Loucy (cell line): ENCODE data around the gene PRDM4.
"Not testable (repeated sequence)": the region's sequence is repeated elsewhere in the genome, so short reads cannot be mapped to it uniquely, and the experiment has no call there.

Experiments used
- H2AFZ ChIP-seq: fragments of 200-600 bp; sonication (generic); 2 replicates; pipeline ENCODE4 v1.6.0; 2016; ENCODE audit warnings: antibody characterized with exemption, mild to moderate bottlenecking, low read length, moderate library complexity
- H3F3A ChIP-seq: fragments of 200-600 bp; 2 replicates; pipeline ENCODE4 v1.6.0; 2016; ENCODE audit warnings: antibody characterized with exemption, low read depth, mild to moderate bottlenecking
- H3K27me3 ChIP-seq: fragments of 200-600 bp; sonication (generic); 2 replicates; pipeline ENCODE4 v1.6.1; 2014; ENCODE audit warnings: low read length, mild to moderate bottlenecking; ENCODE audit not compliant: insufficient read depth, poor library complexity, severe bottlenecking
- H3K36me3 ChIP-seq: fragments of 200-600 bp; sonication (generic); 2 replicates; pipeline ENCODE4 v1.6.1; 2016; ENCODE audit warnings: low read length; ENCODE audit not compliant: insufficient read depth
- H3K4me1 ChIP-seq: fragments of 200-600 bp; sonication (generic); 2 replicates; pipeline ENCODE4 v1.5.1; 2014; ENCODE audit warnings: low read length, mild to moderate bottlenecking; ENCODE audit not compliant: insufficient read depth, poor library complexity, severe bottlenecking
- H3K4me2 ChIP-seq: fragments of 200-600 bp; sonication (generic); 2 replicates; pipeline ENCODE4 v1.6.0; 2014; ENCODE audit warnings: antibody characterized with exemption, low read length, low read depth, mild to moderate bottlenecking; ENCODE audit not compliant: poor library complexity, severe bottlenecking
- H3K4me3 ChIP-seq: fragments of 200-600 bp; sonication (generic); 2 replicates; pipeline ENCODE4 v1.5.1; 2014; ENCODE audit warnings: low read length, mild to moderate bottlenecking, mixed read lengths; ENCODE audit not compliant: poor library complexity, severe bottlenecking
- H3K79me2 ChIP-seq: fragments of 200-600 bp; sonication (generic); 2 replicates; pipeline ENCODE4 v1.6.1; 2014; ENCODE audit warnings: low read length; ENCODE audit not compliant: insufficient read depth
- H3K9ac ChIP-seq: fragments of 200-600 bp; sonication (generic); 2 replicates; pipeline ENCODE4 v1.6.0; 2014; ENCODE audit warnings: mild to moderate bottlenecking, low read depth, low read length, moderate library complexity; ENCODE audit not compliant: poor library complexity, severe bottlenecking
- H3K9me2 ChIP-seq: fragments of 200-600 bp; sonication (generic); replicated peaks from 2 replicates; pipeline ENCODE4 v1.6.1; 2016; ENCODE audit warnings: low read depth, low read length, mixed read lengths
- H3K9me3 ChIP-seq: fragments of 200-600 bp; sonication (generic); 2 replicates; pipeline ENCODE4 v1.6.1; 2014; ENCODE audit warnings: mild to moderate bottlenecking, antibody characterized with exemption, low read length, low read depth; ENCODE audit not compliant: insufficient read depth
- H4K20me1 ChIP-seq: fragments of 200-600 bp; sonication (generic); 2 replicates; pipeline ENCODE4 v1.6.0; 2014; ENCODE audit warnings: antibody characterized with exemption, low read length, mild to moderate bottlenecking; ENCODE audit not compliant: insufficient read depth, poor library complexity, severe bottlenecking
- CTCF ChIP-seq: fragments of 200-600 bp; sonication (generic); conservative IDR thresholded peaks from 2 replicates; pipeline ENCODE4 v1.5.1; 2014; ENCODE audit warnings: mild to moderate bottlenecking, antibody characterized with exemption, low read length
- EZH2phosphoT487 ChIP-seq: fragments of 200-600 bp; IDR thresholded peaks from 2 replicates; pipeline ENCODE4 v1.6.1; 2018; ENCODE audit warnings: antibody characterized with exemption, mild to moderate bottlenecking, moderate library complexity, borderline replicate concordance

PRDM4 gene

GRCh38 chr12:107718606-107719005, 42.3 kb downstream of the PRDM4 start:
- no peak overlapping the region for H3K4me3 ChIP-seq
- no peaks in the 10 kb centered on the region for H4K20me1 ChIP-seq
- no peak overlapping the region for H3K9ac ChIP-seq
- H3K9me2 ChIP-seq, result no peaks in the 10 kb centered on the region
- no peak overlapping the region for H2AFZ ChIP-seq
- TF ChIP-seq CTCF, result no peak
- H3F3A ChIP-seq, result no peaks in the 10 kb centered on the region
- H3K4me1 ChIP-seq, result no peaks in the 10 kb centered on the region
- H3K4me2 ChIP-seq, result no peak overlapping the region
- H3K36me3 ChIP-seq, result peaks cover 22% of the 10 kb centered on the region; the same call in 1 of the 2 replicates
- H3K27me3 ChIP-seq, result no peaks in the 10 kb centered on the region
- no peaks in the 10 kb centered on the region for H3K9me3 ChIP-seq
- no peaks in the 10 kb centered on the region for H3K79me2 ChIP-seq

GRCh38 chr12:107715780-107716179, 45.2 kb downstream of the PRDM4 start:
- no peaks in the 10 kb centered on the region for H3K4me1 ChIP-seq
- no peak overlapping the region for H2AFZ ChIP-seq
- no peaks in the 10 kb centered on the region for H4K20me1 ChIP-seq
- H3K9me2 ChIP-seq, result no peaks in the 10 kb centered on the region
- no peaks in the 10 kb centered on the region for H3K9me3 ChIP-seq
- no peaks in the 10 kb centered on the region for H3K79me2 ChIP-seq
- H3K9ac ChIP-seq, result no peak overlapping the region
- no peak overlapping the region for H3K4me2 ChIP-seq
- H3K4me3 ChIP-seq, result no peak overlapping the region
- no peaks in the 10 kb centered on the region for H3K27me3 ChIP-seq
- no peak for TF ChIP-seq EZH2phosphoT487
- H3K36me3 ChIP-seq, result peaks cover 44% of the 10 kb centered on the region; the same call in 1 of the 2 replicates
- H3F3A ChIP-seq, result no peaks in the 10 kb centered on the region

- not testable (repeated sequence) for H2AFZ ChIP-seq, H3K4me3 ChIP-seq, H4K20me1 ChIP-seq, H3K4me2 ChIP-seq, H3K27me3 ChIP-seq, H3F3A ChIP-seq, H3K79me2 ChIP-seq, H3K4me1 ChIP-seq, H3K9me2 ChIP-seq, H3K9me3 ChIP-seq, H3K9ac ChIP-seq
- peaks cover 71% of the 10 kb centered on the region; the same call in 1 of the 2 replicates for H3K36me3 ChIP-seq
Observed at GRCh38 chr12:107705522-107705921, 55.4 kb downstream of the PRDM4 start.

- Histone ChIP-seq H2AFZ (no peak overlapping the region), H3K9ac (no peak overlapping the region), H3K4me1 (no peaks in the 10 kb centered on the region), H3K27me3 (no peaks in the 10 kb centered on the region), H3K9me3 (no peaks in the 10 kb centered on the region), H3K9me2 (no peaks in the 10 kb centered on the region), H3K4me2 (no peak overlapping the region), H3K79me2 (no peaks in the 10 kb centered on the region), H3K36me3 (peaks cover 73% of the 10 kb centered on the region; the same call in 1 of the 2 replicates), H3K4me3 (no peak overlapping the region), H4K20me1 (no peaks in the 10 kb centered on the region), H3F3A (no peaks in the 10 kb centered on the region)
- TF ChIP-seq CTCF, result no peak
- TF ChIP-seq EZH2phosphoT487, result no peak
Observed at GRCh38 chr12:107704041-107704440, 56.9 kb downstream of the PRDM4 start.
